Measurements from ENCODE around the gene CPB2. TPM values are rescaled to one million over a fixed set of nuclear protein-coding genes. Genes with fewer than 3 reads are reported as not detected.

Gene CPB2
- total RNA-seq, 1 experiment from 2014 or later: 0.28 TPM

DNA sequence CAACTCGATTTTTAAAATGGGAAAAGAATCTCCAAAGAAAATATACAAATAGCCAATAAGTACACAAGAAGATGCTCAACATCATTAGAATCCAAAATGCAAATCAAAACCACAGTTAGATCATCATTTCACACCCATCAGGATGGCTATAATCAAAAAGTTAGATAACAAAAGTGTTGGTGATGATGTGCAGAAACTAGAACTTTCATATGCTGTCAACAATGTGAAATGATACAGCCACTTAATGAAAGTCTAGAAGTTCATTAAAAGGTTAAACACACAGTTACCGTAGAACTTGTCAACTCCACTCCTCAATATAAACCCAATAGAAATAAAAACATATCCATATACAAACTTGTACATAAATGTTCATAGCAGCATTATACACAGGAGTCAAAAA lies 64.1 kb downstream of the CPB2 start:
- peaks cover 5% of the 10 kb centered on the region; the same call in 1 of the 2 replicates for H3K4me1 ChIP-seq (ENCODE audit: control insufficient read depth, insufficient read depth, low read length)
- H3K36me3 ChIP-seq (ENCODE audit: control insufficient read depth, insufficient read depth, low read length): no peaks in the 10 kb centered on the region; the same call in 1 of the 2 replicates
- DNase-seq (ENCODE audit: low read depth, low spot score) (no peak), ATAC-seq (no peak)
- no peaks in the 10 kb centered on the region for H3K9me3 ChIP-seq (ENCODE audit: control insufficient read depth, insufficient read depth, low read depth, low read length)
- no peak for TF ChIP-seq SIN3A (IDR thresholded peaks at IDR 0.05; ENCODE audit: borderline replicate concordance, insufficient read depth, low read depth, low read length)
- TF ChIP-seq, protein P1, sequence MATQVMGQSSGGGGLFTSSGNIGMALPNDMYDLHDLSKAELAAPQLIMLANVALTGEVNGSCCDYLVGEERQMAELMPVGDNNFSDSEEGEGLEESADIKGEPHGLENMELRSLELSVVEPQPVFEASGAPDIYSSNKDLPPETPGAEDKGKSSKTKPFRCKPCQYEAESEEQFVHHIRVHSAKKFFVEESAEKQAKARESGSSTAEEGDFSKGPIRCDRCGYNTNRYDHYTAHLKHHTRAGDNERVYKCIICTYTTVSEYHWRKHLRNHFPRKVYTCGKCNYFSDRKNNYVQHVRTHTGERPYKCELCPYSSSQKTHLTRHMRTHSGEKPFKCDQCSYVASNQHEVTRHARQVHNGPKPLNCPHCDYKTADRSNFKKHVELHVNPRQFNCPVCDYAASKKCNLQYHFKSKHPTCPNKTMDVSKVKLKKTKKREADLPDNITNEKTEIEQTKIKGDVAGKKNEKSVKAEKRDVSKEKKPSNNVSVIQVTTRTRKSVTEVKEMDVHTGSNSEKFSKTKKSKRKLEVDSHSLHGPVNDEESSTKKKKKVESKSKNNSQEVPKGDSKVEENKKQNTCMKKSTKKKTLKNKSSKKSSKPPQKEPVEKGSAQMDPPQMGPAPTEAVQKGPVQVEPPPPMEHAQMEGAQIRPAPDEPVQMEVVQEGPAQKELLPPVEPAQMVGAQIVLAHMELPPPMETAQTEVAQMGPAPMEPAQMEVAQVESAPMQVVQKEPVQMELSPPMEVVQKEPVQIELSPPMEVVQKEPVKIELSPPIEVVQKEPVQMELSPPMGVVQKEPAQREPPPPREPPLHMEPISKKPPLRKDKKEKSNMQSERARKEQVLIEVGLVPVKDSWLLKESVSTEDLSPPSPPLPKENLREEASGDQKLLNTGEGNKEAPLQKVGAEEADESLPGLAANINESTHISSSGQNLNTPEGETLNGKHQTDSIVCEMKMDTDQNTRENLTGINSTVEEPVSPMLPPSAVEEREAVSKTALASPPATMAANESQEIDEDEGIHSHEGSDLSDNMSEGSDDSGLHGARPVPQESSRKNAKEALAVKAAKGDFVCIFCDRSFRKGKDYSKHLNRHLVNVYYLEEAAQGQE (IDR thresholded peaks at IDR 0.05; ENCODE audit: insufficient read depth in 1 of 2, low read depth in 2 of 2, low read length in 1 of 2): no peak
- TF ChIP-seq TCF7L2 (IDR thresholded peaks at IDR 0.05; ENCODE audit: low read depth, low read length): no peak
- TF ChIP-seq POLR2AphosphoS5 (IDR thresholded peaks at IDR 0.05; ENCODE audit: low read depth, low read length): no peak
- TF ChIP-seq, protein P2, sequence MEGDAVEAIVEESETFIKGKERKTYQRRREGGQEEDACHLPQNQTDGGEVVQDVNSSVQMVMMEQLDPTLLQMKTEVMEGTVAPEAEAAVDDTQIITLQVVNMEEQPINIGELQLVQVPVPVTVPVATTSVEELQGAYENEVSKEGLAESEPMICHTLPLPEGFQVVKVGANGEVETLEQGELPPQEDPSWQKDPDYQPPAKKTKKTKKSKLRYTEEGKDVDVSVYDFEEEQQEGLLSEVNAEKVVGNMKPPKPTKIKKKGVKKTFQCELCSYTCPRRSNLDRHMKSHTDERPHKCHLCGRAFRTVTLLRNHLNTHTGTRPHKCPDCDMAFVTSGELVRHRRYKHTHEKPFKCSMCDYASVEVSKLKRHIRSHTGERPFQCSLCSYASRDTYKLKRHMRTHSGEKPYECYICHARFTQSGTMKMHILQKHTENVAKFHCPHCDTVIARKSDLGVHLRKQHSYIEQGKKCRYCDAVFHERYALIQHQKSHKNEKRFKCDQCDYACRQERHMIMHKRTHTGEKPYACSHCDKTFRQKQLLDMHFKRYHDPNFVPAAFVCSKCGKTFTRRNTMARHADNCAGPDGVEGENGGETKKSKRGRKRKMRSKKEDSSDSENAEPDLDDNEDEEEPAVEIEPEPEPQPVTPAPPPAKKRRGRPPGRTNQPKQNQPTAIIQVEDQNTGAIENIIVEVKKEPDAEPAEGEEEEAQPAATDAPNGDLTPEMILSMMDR (IDR thresholded peaks at IDR 0.05): no peak
- ChIA-PET CTCF (no interaction called here), POLR2A (no interaction called here)
- H3K27ac ChIP-seq (ENCODE audit: low read length): no peak overlapping the region
- BruUV-seq (replicated peaks): no TSS peak
- intact Hi-C loops (cut with micrococcal nuclease; ENCODE audit: unreplicated experiment) (no loop called here), in situ Hi-C loops (cut with HindIII; ENCODE audit: low pct_unique_long_range_greater_than_20kb, low sequenced_read_pairs) (no loop called here)
- no peaks in the 10 kb centered on the region for H3K27me3 ChIP-seq (ENCODE audit: control insufficient read depth, insufficient read depth, low read length)
- H3K4me3 ChIP-seq (ENCODE audit: low read depth in 2 of 2, low read length in 2 of 2): no peak overlapping the region

DNA sequence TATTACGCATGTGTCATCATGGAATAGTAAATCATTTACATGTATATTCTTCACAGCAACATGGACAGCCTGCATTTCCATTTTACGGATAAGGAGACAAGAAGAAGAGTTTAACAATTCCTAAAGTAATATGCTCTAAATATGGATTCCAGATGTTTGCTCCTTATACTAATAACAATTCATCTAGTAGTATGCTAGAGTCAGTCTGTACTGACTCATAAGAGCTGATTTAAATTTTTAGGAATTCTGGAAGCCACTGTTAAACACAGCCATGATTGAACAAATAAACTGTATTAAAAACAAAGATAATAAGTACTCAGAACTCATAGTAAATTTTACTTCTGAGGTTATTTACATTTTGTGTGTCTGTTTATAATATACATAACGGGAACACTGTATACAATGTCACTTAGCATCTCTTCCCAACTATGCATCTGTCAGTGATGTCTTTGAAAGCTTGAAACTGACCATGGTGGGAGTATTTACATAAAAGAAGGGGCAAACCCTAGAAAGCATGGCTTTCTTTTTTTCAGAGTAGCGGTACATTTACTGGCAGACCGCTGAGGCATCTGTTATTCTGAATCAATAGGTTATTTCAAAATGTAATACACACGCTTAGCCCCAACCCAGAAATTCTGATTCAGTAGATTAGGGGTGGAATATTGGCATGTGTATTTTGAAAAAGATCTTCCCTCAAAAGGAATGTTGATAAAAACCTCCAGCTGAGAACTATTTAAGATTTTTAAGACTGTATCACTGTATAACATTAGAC lies 65.2 kb downstream of the CPB2 start:
- BruUV-seq (replicated peaks): no TSS peak
- Histone ChIP-seq H3K4me3 (ENCODE audit: low read depth in 2 of 2, low read length in 2 of 2) (no peak overlapping the region), H3K4me1 (ENCODE audit: control insufficient read depth, insufficient read depth, low read length) (no peaks in the 10 kb centered on the region; the same call in 1 of the 2 replicates), H3K9me3 (ENCODE audit: control insufficient read depth, insufficient read depth, low read depth, low read length) (no peaks in the 10 kb centered on the region), H3K27ac (ENCODE audit: low read length) (no peak overlapping the region), H3K36me3 (ENCODE audit: control insufficient read depth, insufficient read depth, low read length) (no peaks in the 10 kb centered on the region; the same call in 1 of the 2 replicates), H3K27me3 (ENCODE audit: control insufficient read depth, insufficient read depth, low read length) (no peaks in the 10 kb centered on the region)
- ATAC-seq (no peak), DNase-seq (ENCODE audit: low read depth, low spot score) (no peak)
- ChIA-PET POLR2A (no interaction called here), CTCF (no interaction called here)
- TF ChIP-seq, protein P2 (IDR thresholded peaks at IDR 0.05): no peak
- TF ChIP-seq, protein P1 (IDR thresholded peaks at IDR 0.05; ENCODE audit: insufficient read depth in 1 of 2, low read depth in 2 of 2, low read length in 1 of 2): no peak
- TF ChIP-seq SIN3A (IDR thresholded peaks at IDR 0.05; ENCODE audit: borderline replicate concordance, insufficient read depth, low read depth, low read length) (no peak), TCF7L2 (IDR thresholded peaks at IDR 0.05; ENCODE audit: low read depth, low read length) (no peak), POLR2AphosphoS5 (IDR thresholded peaks at IDR 0.05; ENCODE audit: low read depth, low read length) (no peak)
- in situ Hi-C loops (cut with HindIII; ENCODE audit: low pct_unique_long_range_greater_than_20kb, low sequenced_read_pairs) (no loop called here), intact Hi-C loops (cut with micrococcal nuclease; ENCODE audit: unreplicated experiment) (no loop called here)
